Measurements from ENCODE around the gene RIPOR3. TPM values are rescaled to one million over a fixed set of nuclear protein-coding genes. Genes with fewer than 3 reads are reported as not detected.

Gene RIPOR3
- total RNA-seq, 2 donors from 2014 or later = 2.1 TPM; not detected in 1

GRCh38 chr20:50580016-50580747 is 111.2 kb downstream of the RIPOR3 start:
- peaks cover 8% of the 10 kb centered on the region for H3K4me1 Mint-ChIP-seq
- peaks cover 2% of the 10 kb centered on the region for H3K36me3 Mint-ChIP-seq (ENCODE audit: low read depth)
- DNase-seq (peak in 1 of 3 donors; percentile 35), ATAC-seq (peak; percentile 50)
- H3K9me3 ChIP-seq (ENCODE audit: control insufficient read depth, low read length, poor library complexity, severe bottlenecking) = no peaks in the 10 kb centered on the region
- H3K4me3 Mint-ChIP-seq = peak overlapping the region; percentile 45
- H3K27ac Mint-ChIP-seq = peak overlapping the region; percentile 86
- no peaks in the 10 kb centered on the region for H3K27me3 Mint-ChIP-seq

DNA sequence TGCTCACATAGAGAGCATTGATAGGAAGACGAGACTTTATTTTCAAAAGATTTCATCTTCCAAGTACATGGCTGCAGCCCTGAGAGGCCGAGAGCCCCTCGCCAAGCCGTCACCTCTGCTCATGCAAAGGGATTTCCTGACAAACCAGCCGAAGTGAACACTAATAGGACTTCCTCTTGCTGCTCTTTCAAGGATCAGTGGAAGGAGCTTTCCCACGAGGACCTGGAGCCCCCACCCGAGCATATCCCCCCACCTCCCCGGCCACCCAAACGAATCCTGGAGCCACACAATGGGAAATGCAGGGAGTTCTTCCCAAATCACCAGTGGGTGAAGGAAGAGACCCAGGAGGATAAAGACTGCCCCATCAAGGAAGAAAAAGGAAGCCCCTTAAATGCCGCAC is 111.8 kb downstream of the RIPOR3 start:
- Mint-ChIP-seq H3K36me3 (ENCODE audit: low read depth) (peaks cover 5% of the 10 kb centered on the region), H3K27me3 (no peaks in the 10 kb centered on the region)

GRCh38 chr20:50578778-50579165 is 112.6 kb downstream of the RIPOR3 start:
- H3K4me3 Mint-ChIP-seq = no peak overlapping the region
- no peaks in the 10 kb centered on the region for H3K9me3 ChIP-seq (ENCODE audit: control insufficient read depth, low read length, poor library complexity, severe bottlenecking)
- H3K36me3 Mint-ChIP-seq (ENCODE audit: low read depth) = peaks cover 5% of the 10 kb centered on the region
- peaks cover 8% of the 10 kb centered on the region for H3K4me1 Mint-ChIP-seq
- H3K27me3 Mint-ChIP-seq = no peaks in the 10 kb centered on the region
- peak overlapping the region; percentile 86 for H3K27ac Mint-ChIP-seq
- ATAC-seq = no peak
- no peak for DNase-seq

More for the DNA sequence above, 111.8 kb downstream of the RIPOR3 start:
- Mint-ChIP-seq H3K27ac (peak overlapping the region; percentile 86), H3K4me1 (peaks cover 8% of the 10 kb centered on the region), H3K4me3 (peak overlapping the region; percentile 9)
- ATAC-seq (no peak), DNase-seq (no peak)
- H3K9me3 ChIP-seq (ENCODE audit: control insufficient read depth, low read length, poor library complexity, severe bottlenecking) = no peaks in the 10 kb centered on the region

- Mint-ChIP-seq H3K4me1 (peaks cover 9% of the 10 kb centered on the region), H3K27me3 (no peaks in the 10 kb centered on the region), H3K27ac (peak overlapping the region; percentile 86), H3K36me3 (ENCODE audit: low read depth) (peaks cover 3% of the 10 kb centered on the region), H3K4me3 (no peak overlapping the region)
- H3K9me3 ChIP-seq (ENCODE audit: control insufficient read depth, low read length, poor library complexity, severe bottlenecking) = no peaks in the 10 kb centered on the region
- DNase-seq (no peak), ATAC-seq (no peak)
Observed at GRCh38 chr20:50578061-50578777, 113.1 kb downstream of the RIPOR3 start.

DNA sequence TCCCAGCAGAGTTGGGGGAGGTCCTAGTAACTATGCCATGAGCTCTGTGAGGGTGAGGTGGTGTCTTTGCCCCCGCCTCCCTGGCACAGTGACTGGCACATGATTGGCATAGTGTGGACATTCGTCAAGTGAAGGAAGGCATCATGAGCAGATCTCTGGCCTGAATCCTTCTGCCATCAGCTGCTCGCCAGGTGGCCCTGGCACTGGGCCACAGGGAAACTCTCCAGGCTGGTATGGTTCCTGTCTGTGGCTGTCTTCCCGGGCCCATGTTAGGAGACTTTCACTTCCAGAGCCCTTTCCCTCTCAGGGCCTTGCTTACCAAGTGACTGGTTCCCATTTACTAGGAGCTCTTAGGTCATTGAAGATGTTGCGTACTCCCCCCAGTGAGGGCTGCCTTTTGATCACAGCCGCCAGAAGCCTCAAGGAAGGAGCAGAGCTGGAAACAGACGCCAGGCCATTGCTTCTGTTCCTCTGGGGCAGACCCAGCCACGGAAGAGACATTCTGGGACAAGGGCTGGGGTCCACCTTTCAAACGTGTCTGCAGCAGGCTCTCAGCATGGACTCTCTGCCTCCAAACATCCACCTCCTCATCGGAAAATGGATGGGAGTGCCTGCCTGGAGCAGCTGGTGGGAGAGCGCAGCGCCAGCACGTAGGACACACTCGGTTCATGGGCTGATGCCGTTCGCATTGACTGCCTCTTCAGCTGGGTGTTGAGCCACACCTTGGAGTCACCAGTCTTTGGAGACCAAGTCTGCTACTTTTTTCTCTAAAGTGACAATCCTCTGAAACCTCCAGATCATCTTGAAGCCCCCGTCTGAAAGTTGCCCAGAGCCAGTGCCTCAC is 113.9 kb downstream of the RIPOR3 start:
- Mint-ChIP-seq H3K4me1 (peaks cover 15% of the 10 kb centered on the region), H3K36me3 (ENCODE audit: low read depth) (peaks cover 3% of the 10 kb centered on the region), H3K4me3 (no peak overlapping the region), H3K27me3 (no peaks in the 10 kb centered on the region), H3K27ac (no peak overlapping the region)
- DNase-seq = no peak
- no peak for ATAC-seq
- H3K9me3 ChIP-seq (ENCODE audit: control insufficient read depth, low read length, poor library complexity, severe bottlenecking) = no peaks in the 10 kb centered on the region

DNA sequence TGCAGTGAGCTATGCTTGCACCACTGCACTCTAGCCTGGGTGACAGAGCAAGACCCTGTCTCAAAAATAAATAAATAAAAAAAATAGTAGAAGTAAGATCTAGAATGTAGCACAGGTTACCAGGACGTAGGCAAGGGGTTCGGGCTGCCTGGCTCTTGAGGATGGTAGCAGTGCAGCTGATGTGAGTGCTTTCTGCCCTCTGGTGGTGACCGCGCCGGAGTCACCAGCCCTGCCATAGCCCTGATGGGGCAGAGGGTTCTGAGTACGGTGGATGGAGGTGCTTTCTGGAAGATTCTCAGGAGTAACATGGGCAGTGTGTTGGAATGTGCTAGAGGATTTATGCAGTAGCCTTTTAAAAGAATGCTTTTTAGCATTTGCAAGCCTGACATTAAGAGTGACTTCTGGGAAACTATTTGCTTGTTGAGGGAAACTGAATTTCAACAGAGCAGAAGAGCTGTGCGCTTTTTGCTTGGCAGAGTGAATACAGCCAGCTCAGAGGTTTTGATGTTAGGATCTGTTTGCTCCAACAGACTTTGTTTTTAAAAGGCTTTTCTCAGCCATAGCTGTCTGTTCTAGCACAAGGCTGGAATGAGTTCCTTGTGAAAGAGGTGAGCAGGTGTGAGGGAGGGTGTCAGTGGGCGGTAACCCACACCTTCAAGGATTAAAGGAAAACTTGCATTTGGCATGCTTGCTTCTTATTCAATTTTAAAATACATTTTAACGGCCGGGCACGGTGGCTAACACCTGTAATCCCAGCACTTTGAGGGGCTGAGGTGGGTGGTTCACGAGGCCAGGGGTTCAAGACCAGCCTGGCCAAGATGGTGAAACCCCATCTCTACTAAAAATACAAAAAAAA is 115.2 kb downstream of the RIPOR3 start:
- peaks cover 17% of the 10 kb centered on the region for H3K4me1 Mint-ChIP-seq
- no peaks in the 10 kb centered on the region for H3K9me3 ChIP-seq (ENCODE audit: control insufficient read depth, low read length, poor library complexity, severe bottlenecking)
- no peak overlapping the region for H3K4me3 Mint-ChIP-seq
- DNase-seq (peak; percentile 29 to 51 (median 37)), ATAC-seq (peak; percentile 88)
- H3K36me3 Mint-ChIP-seq (ENCODE audit: low read depth) = peaks cover 3% of the 10 kb centered on the region
- no peaks in the 10 kb centered on the region for H3K27me3 Mint-ChIP-seq
- H3K27ac Mint-ChIP-seq = peak overlapping the region; percentile 75

GRCh38 chr20:50574586-50574985 is 116.8 kb downstream of the RIPOR3 start:
- no peak overlapping the region for H3K4me3 Mint-ChIP-seq
- ATAC-seq = no peak
- H3K9me3 ChIP-seq (ENCODE audit: control insufficient read depth, low read length, poor library complexity, severe bottlenecking) = no peaks in the 10 kb centered on the region
- H3K4me1 Mint-ChIP-seq = peaks cover 28% of the 10 kb centered on the region
- DNase-seq = no peak
- no peaks in the 10 kb centered on the region for H3K27me3 Mint-ChIP-seq
- peaks cover 3% of the 10 kb centered on the region for H3K36me3 Mint-ChIP-seq (ENCODE audit: low read depth)
- peak overlapping the region; percentile 75 for H3K27ac Mint-ChIP-seq

DNA sequence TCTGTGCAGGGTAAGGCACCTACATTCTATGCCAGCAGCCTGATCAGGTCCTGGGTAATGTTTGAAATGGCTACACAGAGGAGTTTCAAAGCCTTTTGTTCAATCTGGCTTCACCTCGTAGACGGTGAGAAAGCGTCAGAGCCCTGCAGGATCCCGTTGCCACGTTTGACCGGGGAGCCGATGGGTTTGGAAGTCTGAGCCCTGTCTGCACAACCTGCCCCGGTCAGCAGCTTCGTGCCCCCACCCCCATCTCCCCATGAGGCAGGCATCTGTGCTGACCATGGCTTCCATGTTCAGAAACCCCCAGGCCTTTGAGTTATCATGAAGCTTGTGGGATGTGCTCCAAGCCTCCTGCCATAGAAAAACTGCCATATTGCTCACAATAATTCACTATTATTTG is 117.2 kb downstream of the RIPOR3 start:
- H3K9me3 ChIP-seq (ENCODE audit: control insufficient read depth, low read length, poor library complexity, severe bottlenecking) = no peaks in the 10 kb centered on the region
- DNase-seq (no peak), ATAC-seq (no peak)
- H3K36me3 Mint-ChIP-seq (ENCODE audit: low read depth) = peaks cover 6% of the 10 kb centered on the region
- peaks cover 32% of the 10 kb centered on the region for H3K4me1 Mint-ChIP-seq
- no peak overlapping the region for H3K27ac Mint-ChIP-seq
- no peak overlapping the region for H3K4me3 Mint-ChIP-seq
- H3K27me3 Mint-ChIP-seq = no peaks in the 10 kb centered on the region

- no peaks in the 10 kb centered on the region for H3K9me3 ChIP-seq (ENCODE audit: control insufficient read depth, low read length, poor library complexity, severe bottlenecking)
Observed at GRCh38 chr20:50572938-50573777, 118.2 kb downstream of the RIPOR3 start.

DNA sequence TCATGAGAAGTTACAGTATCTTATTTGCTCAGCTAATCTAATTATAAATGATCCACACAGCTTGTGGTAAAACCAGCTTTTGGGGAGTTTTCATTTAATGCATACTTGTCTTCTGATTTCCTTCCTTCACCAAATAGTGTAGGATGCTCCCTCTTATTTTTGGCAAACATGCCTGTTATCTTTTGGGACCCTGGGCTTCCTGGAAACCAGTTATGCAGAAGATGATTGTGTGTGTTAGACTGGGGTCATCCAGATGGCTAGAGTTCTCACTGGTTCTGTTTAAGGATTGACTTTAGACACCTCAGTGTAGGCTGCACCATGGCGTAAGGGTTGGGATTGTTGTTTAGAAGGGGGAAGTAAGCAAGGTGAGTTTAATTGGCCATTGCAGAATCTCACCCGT is 119.9 kb downstream of the RIPOR3 start:
- no peaks in the 10 kb centered on the region for H3K27me3 Mint-ChIP-seq
- H3K9me3 ChIP-seq (ENCODE audit: control insufficient read depth, low read length, poor library complexity, severe bottlenecking) = no peaks in the 10 kb centered on the region
- H3K4me1 Mint-ChIP-seq = peaks cover 50% of the 10 kb centered on the region
- no peak for DNase-seq
- ATAC-seq = no peak
- peak overlapping the region; percentile 90 for H3K27ac Mint-ChIP-seq
- peaks cover 12% of the 10 kb centered on the region for H3K36me3 Mint-ChIP-seq (ENCODE audit: low read depth)
- H3K4me3 Mint-ChIP-seq = no peak overlapping the region

More at GRCh38 chr20:50572938-50573777, 118.2 kb downstream of the RIPOR3 start:
- no peak overlapping the region for H3K4me3 Mint-ChIP-seq
- H3K4me1 Mint-ChIP-seq = peaks cover 41% of the 10 kb centered on the region
- H3K27ac Mint-ChIP-seq = peak overlapping the region; percentile 90
- H3K36me3 Mint-ChIP-seq (ENCODE audit: low read depth) = peaks cover 11% of the 10 kb centered on the region
- ATAC-seq (no peak), DNase-seq (no peak)
- H3K27me3 Mint-ChIP-seq = no peaks in the 10 kb centered on the region

GRCh38 chr20:50569864-50570836 is 121.2 kb downstream of the RIPOR3 start:
- H3K4me1 Mint-ChIP-seq = peaks cover 47% of the 10 kb centered on the region

More at GRCh38 chr20:50569864-50570836, 121.2 kb downstream of the RIPOR3 start:
- Mint-ChIP-seq H3K27me3 (no peaks in the 10 kb centered on the region), H3K27ac (peak overlapping the region; percentile 90), H3K36me3 (ENCODE audit: low read depth) (peaks cover 12% of the 10 kb centered on the region), H3K4me3 (peak overlapping the region; percentile 41)
- no peaks in the 10 kb centered on the region for H3K9me3 ChIP-seq (ENCODE audit: control insufficient read depth, low read length, poor library complexity, severe bottlenecking)
- ATAC-seq (peak; percentile 81), DNase-seq (no peak)

Measured in T-helper 17 cell (primary cell).